WTC11 (cell line): Measurements from ENCODE around the gene BOC. TPM values are rescaled to one million over a fixed set of nuclear protein-coding genes. Genes with fewer than 3 reads are reported as not detected.

ENCODE experiments used
- ATAC-seq: fragments of 200-7000 bp; cut with Tn5 transposase; 2 replicates; pipeline ENCODE4 v1.10.0; 2021; ENCODE audit warnings: mild to moderate bottlenecking, moderate library complexity
- CTCF ChIA-PET: fragments of 300-600 bp; sonication (Branson Sonifier 250); formaldehyde crosslinking; loops from one replicate; lab custom pipeline; 2021; ENCODE audit warnings: antibody characterized with exemption; lab: Charles Lee
- POLR2A ChIA-PET: fragments of 350-600 bp; sonication (Branson Sonifier 250); formaldehyde crosslinking; loops from one replicate; lab custom pipeline; 2021; ENCODE audit warnings: antibody characterized with exemption; lab: Charles Lee
- DNase-seq: peaks from one replicate; pipeline ENCODE4 v3.0.0; 2021; ENCODE audit warnings: low spot score
- H3K27ac Mint-ChIP-seq: 2 replicates; pipeline ENCODE4 v1.8.0; 2021; ENCODE audit warnings: mixed read lengths
- H3K27me3 Mint-ChIP-seq: 2 replicates; pipeline ENCODE4 v1.8.0; 2021; ENCODE audit warnings: low read depth, mild to moderate bottlenecking, moderate library complexity, mixed read lengths
- H3K36me3 Mint-ChIP-seq: 2 replicates; pipeline ENCODE4 v1.8.0; 2021; ENCODE audit warnings: mixed read lengths
- H3K4me1 Mint-ChIP-seq: 2 replicates; pipeline ENCODE4 v1.8.0; 2022; ENCODE audit warnings: mixed read lengths
- H3K4me3 Mint-ChIP-seq: 2 replicates; pipeline ENCODE4 v1.8.0; 2021; ENCODE audit warnings: mild to moderate bottlenecking, moderate library complexity, mixed read lengths
- H3K9me3 Mint-ChIP-seq: 2 replicates; pipeline ENCODE4 v1.8.0; 2021; ENCODE audit warnings: mixed read lengths
- CBFB ChIP-seq: sonication (generic); formaldehyde crosslinking; IDR thresholded peaks from 2 replicates; pipeline ENCODE4 v1.8.1; 2022; ENCODE audit warnings: mild to moderate bottlenecking, low read depth, missing genetic modification reagents
- CREM ChIP-seq: sonication (generic); formaldehyde crosslinking; IDR thresholded peaks from 2 replicates; pipeline ENCODE4 v1.8.1; 2022; ENCODE audit warnings: mild to moderate bottlenecking, missing genetic modification reagents, moderate library complexity
- ELF4 ChIP-seq: sonication (generic); formaldehyde crosslinking; IDR thresholded peaks from 2 replicates; pipeline ENCODE4 v1.8.1; 2022; ENCODE audit warnings: low read depth, mild to moderate bottlenecking, moderate library complexity, missing genetic modification reagents
- GTF2I ChIP-seq: fragments of 250-450 bp; sonication (Bioruptor Pico); conservative IDR thresholded peaks from 2 replicates; pipeline ENCODE4 v1.4.0; 2021; ENCODE audit warnings: mild to moderate bottlenecking
- IRF2 ChIP-seq: sonication (generic); formaldehyde crosslinking; IDR thresholded peaks from 2 replicates; pipeline ENCODE4 v1.8.0; 2022; ENCODE audit warnings: low read depth, missing genetic modification reagents, borderline replicate concordance
- JAZF1 ChIP-seq: fragments of 250-450 bp; sonication (Bioruptor Pico); IDR thresholded peaks from 2 replicates; pipeline ENCODE4 v1.9.0; 2021; ENCODE audit warnings: moderate library complexity, mild to moderate bottlenecking, inconsistent platforms
- NFATC4 ChIP-seq: fragments of 250-450 bp; sonication (Bioruptor Pico); IDR thresholded peaks from 2 replicates; pipeline ENCODE4 v1.9.0; 2021; ENCODE audit warnings: mild to moderate bottlenecking
- NR3C1 ChIP-seq: sonication (generic); formaldehyde crosslinking; conservative IDR thresholded peaks from 2 replicates; pipeline ENCODE4 v1.8.1; 2023; ENCODE audit warnings: low read depth, mild to moderate bottlenecking, missing genetic modification reagents
- OVOL2 ChIP-seq: fragments of 250-450 bp; sonication (Bioruptor Pico); IDR thresholded peaks from 2 replicates; pipeline ENCODE4 v1.9.0; 2021; ENCODE audit warnings: mild to moderate bottlenecking, borderline replicate concordance
- SMAD3 ChIP-seq: sonication (generic); formaldehyde crosslinking; IDR thresholded peaks from 2 replicates; pipeline ENCODE4 v1.8.0; 2022; ENCODE audit warnings: missing genetic modification reagents, mild to moderate bottlenecking, borderline replicate concordance
- SP1 ChIP-seq: sonication (generic); formaldehyde crosslinking; conservative IDR thresholded peaks from 2 replicates; pipeline ENCODE4 v1.8.1; 2022; ENCODE audit warnings: missing genetic modification reagents
- TCF7 ChIP-seq: sonication (generic); formaldehyde crosslinking; IDR thresholded peaks from 2 replicates; pipeline ENCODE4 v1.8.0; 2022; ENCODE audit warnings: mild to moderate bottlenecking, low read depth, missing genetic modification reagents, moderate library complexity
- TP53 ChIP-seq: sonication (generic); formaldehyde crosslinking; IDR thresholded peaks from 2 replicates; pipeline ENCODE4 v1.8.1; 2023; ENCODE audit warnings: mild to moderate bottlenecking, missing genetic modification reagents
- ZNF121 ChIP-seq: sonication (generic); formaldehyde crosslinking; IDR thresholded peaks from 2 replicates; pipeline ENCODE4 v1.8.0; 2023; ENCODE audit warnings: missing genetic modification reagents
- ZNF317 ChIP-seq: sonication (generic); formaldehyde crosslinking; IDR thresholded peaks from 2 replicates; pipeline ENCODE4 v1.8.1; 2023; ENCODE audit warnings: low read depth, mild to moderate bottlenecking, moderate library complexity, missing genetic modification reagents, borderline replicate concordance
- total RNA-seq: library from RNA; stranded (reverse); gene quantifications from 3 replicates; pipeline ENCODE4 v1.2.3, GENCODE V29; 2021
- TF ChIP-seq, protein P1 (sequence below): fragments of 250-450 bp; sonication (Bioruptor Pico); IDR thresholded peaks from 2 replicates; pipeline ENCODE4 v1.9.0; 2021; ENCODE audit warnings: mild to moderate bottlenecking, borderline replicate concordance
- TF ChIP-seq, protein P2 (sequence below): sonication (generic); formaldehyde crosslinking; conservative IDR thresholded peaks from 2 replicates; pipeline ENCODE4 v1.8.1; 2023; ENCODE audit warnings: mild to moderate bottlenecking, low read depth, missing genetic modification reagents, moderate library complexity
- TF ChIP-seq, protein P3 (sequence below): fragments of 250-450 bp; sonication (Bioruptor Pico); IDR thresholded peaks from 2 replicates; pipeline ENCODE4 v1.9.0; 2021; ENCODE audit warnings: mild to moderate bottlenecking
- TF ChIP-seq, protein P4 (sequence below): sonication (generic); formaldehyde crosslinking; IDR thresholded peaks from 2 replicates; pipeline ENCODE4 v1.8.1; 2023; ENCODE audit warnings: mild to moderate bottlenecking, moderate library complexity, missing genetic modification reagents
- TF ChIP-seq, protein P5 (sequence below): fragments of 250-450 bp; sonication (Bioruptor Pico); IDR thresholded peaks from 2 replicates; pipeline ENCODE4 v1.8.0; 2021; ENCODE audit warnings: mild to moderate bottlenecking
- TF ChIP-seq, protein P6 (sequence below): sonication (generic); formaldehyde crosslinking; IDR thresholded peaks from 2 replicates; pipeline ENCODE4 v1.8.0; 2022; ENCODE audit warnings: mild to moderate bottlenecking, missing genetic modification reagents

Gene BOC
- total RNA-seq, 1 experiment from 2014 or later, result 8.0 TPM

DNA sequence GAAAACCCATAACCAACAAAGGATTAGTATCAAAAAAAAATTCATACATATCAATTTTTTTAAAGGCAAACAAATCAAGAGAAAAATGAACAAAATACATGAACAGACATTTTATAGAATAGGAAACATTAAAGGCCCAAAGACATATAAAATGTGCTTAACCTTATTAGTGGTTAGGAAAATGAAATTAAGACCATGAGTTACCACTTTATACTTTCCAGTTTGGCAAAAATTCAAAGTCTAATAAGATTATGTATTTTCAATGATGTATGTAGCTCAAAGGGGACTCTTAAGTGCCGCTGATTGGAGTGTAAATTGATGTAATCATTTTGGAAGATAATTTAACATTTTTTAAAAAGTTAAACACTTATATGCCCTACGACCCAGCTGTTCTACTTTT, 89.2 kb downstream of the BOC start (continued):
- TF ChIP-seq, protein P1, sequence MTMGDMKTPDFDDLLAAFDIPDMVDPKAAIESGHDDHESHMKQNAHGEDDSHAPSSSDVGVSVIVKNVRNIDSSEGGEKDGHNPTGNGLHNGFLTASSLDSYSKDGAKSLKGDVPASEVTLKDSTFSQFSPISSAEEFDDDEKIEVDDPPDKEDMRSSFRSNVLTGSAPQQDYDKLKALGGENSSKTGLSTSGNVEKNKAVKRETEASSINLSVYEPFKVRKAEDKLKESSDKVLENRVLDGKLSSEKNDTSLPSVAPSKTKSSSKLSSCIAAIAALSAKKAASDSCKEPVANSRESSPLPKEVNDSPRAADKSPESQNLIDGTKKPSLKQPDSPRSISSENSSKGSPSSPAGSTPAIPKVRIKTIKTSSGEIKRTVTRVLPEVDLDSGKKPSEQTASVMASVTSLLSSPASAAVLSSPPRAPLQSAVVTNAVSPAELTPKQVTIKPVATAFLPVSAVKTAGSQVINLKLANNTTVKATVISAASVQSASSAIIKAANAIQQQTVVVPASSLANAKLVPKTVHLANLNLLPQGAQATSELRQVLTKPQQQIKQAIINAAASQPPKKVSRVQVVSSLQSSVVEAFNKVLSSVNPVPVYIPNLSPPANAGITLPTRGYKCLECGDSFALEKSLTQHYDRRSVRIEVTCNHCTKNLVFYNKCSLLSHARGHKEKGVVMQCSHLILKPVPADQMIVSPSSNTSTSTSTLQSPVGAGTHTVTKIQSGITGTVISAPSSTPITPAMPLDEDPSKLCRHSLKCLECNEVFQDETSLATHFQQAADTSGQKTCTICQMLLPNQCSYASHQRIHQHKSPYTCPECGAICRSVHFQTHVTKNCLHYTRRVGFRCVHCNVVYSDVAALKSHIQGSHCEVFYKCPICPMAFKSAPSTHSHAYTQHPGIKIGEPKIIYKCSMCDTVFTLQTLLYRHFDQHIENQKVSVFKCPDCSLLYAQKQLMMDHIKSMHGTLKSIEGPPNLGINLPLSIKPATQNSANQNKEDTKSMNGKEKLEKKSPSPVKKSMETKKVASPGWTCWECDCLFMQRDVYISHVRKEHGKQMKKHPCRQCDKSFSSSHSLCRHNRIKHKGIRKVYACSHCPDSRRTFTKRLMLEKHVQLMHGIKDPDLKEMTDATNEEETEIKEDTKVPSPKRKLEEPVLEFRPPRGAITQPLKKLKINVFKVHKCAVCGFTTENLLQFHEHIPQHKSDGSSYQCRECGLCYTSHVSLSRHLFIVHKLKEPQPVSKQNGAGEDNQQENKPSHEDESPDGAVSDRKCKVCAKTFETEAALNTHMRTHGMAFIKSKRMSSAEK (CRISPR knock-in tag), result no peak

DNA sequence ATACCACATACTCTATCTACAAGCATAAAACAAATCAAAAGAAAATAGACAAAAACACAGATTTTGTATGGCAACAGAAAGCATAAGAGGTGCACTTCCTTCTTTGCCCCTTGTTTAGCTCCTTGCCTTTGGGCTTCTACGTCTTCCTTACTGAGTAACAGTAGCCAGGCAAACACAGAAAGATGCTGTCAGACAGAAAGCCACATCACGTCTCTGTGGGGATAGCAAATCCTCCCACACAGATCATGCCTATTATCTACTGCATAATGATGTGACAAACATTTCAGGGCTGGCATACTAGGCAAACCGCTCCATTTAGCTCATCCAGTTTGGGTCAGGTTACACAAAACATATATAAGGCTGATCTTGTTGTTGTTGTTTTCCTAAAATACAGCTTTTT, 92.7 kb downstream of the BOC start:
- Mint-ChIP-seq H3K4me1 (0 out of 2 replicates have a peak, but pooled peaks cover 6% of the 10 kb centered on the region), H3K4me3 (no peak overlapping the region)
- no peak for DNase-seq
- CTCF ChIA-PET, result interaction anchor here (0.9 to 2.3 kb wide), 4 partner anchors 11 to 273 kb away, joined by 3 to 25 read pairs (median 4); no protein-coding TSS in a partner anchor
- TF ChIP-seq JAZF1 (CRISPR knock-in tag) (no peak), SMAD3 (no peak), SP1 (CRISPR knock-in tag) (no peak)
- TF ChIP-seq, protein P2, sequence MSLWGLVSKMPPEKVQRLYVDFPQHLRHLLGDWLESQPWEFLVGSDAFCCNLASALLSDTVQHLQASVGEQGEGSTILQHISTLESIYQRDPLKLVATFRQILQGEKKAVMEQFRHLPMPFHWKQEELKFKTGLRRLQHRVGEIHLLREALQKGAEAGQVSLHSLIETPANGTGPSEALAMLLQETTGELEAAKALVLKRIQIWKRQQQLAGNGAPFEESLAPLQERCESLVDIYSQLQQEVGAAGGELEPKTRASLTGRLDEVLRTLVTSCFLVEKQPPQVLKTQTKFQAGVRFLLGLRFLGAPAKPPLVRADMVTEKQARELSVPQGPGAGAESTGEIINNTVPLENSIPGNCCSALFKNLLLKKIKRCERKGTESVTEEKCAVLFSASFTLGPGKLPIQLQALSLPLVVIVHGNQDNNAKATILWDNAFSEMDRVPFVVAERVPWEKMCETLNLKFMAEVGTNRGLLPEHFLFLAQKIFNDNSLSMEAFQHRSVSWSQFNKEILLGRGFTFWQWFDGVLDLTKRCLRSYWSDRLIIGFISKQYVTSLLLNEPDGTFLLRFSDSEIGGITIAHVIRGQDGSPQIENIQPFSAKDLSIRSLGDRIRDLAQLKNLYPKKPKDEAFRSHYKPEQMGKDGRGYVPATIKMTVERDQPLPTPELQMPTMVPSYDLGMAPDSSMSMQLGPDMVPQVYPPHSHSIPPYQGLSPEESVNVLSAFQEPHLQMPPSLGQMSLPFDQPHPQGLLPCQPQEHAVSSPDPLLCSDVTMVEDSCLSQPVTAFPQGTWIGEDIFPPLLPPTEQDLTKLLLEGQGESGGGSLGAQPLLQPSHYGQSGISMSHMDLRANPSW (CRISPR knock-in tag), result no peak
- TF ChIP-seq, all 79 proteins: peak for 0
- H3K36me3 Mint-ChIP-seq, result no peaks in the 10 kb centered on the region
- no peaks in the 10 kb centered on the region; the same call in 1 of the 2 replicates for H3K27me3 Mint-ChIP-seq
- H3K27ac Mint-ChIP-seq, result no peak overlapping the region
- POLR2A ChIA-PET, result no interaction called here
- peaks cover 3% of the 10 kb centered on the region; the same call in 1 of the 2 replicates for H3K9me3 Mint-ChIP-seq
- ATAC-seq, result no peak

DNA sequence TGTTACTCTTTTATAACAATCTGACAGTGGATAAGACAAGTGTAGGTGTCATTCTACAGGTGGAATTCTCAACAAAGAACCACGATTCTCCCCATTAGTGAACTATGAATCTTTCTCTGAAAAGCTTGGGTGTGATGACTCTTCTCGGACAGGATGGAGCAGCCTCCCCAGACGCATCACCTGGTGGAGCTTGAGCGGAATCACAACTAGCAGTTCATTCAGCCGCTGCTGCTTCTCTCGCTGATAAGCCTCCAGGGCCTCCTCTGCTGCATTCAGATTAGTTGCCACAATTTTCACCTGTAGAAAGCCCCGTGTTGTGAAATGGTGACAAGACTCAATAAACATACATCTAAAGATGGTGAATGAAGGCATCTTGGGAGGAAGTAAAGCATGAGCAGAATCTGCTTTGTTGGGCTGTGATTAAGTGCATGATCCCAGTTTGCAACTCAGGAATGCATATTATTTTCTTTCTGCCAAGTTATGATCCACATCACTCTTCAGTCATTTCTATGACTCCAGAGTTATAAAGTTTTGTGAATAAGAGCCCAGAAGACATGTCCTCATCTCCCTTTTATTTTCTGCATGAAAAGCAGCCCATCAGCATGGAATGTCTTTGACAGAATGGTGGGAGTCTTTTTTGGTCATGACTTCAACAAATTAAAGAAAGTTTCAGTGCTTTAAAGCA, 93.6 kb downstream of the BOC start:
- CTCF ChIA-PET, result interaction anchor here (0.6 to 2.3 kb wide), 4 partner anchors 16 to 47 kb away, joined by 3 to 25 read pairs (median 3); no protein-coding TSS in a partner anchor
- DNase-seq, result peak; percentile 38
- H3K4me1 Mint-ChIP-seq, result 0 out of 2 replicates have a peak, but pooled peaks cover 6% of the 10 kb centered on the region
- TF ChIP-seq ELF4 (CRISPR knock-in tag), result no peak
- no peak for TF ChIP-seq NFATC4 (CRISPR knock-in tag)
- TF ChIP-seq SP1 (CRISPR knock-in tag), result no peak
- no peak for TF ChIP-seq IRF2 (CRISPR knock-in tag)
- TF ChIP-seq, protein P3, sequence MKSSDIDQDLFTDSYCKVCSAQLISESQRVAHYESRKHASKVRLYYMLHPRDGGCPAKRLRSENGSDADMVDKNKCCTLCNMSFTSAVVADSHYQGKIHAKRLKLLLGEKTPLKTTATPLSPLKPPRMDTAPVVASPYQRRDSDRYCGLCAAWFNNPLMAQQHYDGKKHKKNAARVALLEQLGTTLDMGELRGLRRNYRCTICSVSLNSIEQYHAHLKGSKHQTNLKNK, result no peak
- TF ChIP-seq OVOL2, result no peak
- no peak for TF ChIP-seq TP53
- TF ChIP-seq, protein P4, sequence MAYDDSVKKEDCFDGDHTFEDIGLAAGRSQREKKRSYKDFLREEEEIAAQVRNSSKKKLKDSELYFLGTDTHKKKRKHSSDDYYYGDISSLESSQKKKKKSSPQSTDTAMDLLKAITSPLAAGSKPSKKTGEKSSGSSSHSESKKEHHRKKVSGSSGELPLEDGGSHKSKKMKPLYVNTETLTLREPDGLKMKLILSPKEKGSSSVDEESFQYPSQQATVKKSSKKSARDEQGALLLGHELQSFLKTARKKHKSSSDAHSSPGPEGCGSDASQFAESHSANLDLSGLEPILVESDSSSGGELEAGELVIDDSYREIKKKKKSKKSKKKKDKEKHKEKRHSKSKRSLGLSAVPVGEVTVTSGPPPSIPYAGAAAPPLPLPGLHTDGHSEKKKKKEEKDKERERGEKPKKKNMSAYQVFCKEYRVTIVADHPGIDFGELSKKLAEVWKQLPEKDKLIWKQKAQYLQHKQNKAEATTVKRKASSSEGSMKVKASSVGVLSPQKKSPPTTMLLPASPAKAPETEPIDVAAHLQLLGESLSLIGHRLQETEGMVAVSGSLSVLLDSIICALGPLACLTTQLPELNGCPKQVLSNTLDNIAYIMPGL, result no peak
- TF ChIP-seq, protein P5, sequence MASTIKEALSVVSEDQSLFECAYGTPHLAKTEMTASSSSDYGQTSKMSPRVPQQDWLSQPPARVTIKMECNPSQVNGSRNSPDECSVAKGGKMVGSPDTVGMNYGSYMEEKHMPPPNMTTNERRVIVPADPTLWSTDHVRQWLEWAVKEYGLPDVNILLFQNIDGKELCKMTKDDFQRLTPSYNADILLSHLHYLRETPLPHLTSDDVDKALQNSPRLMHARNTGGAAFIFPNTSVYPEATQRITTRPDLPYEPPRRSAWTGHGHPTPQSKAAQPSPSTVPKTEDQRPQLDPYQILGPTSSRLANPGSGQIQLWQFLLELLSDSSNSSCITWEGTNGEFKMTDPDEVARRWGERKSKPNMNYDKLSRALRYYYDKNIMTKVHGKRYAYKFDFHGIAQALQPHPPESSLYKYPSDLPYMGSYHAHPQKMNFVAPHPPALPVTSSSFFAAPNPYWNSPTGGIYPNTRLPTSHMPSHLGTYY (CRISPR knock-in tag), result no peak
- TF ChIP-seq NR3C1, result no peak
- no peak for TF ChIP-seq SMAD3
- TF ChIP-seq GTF2I (CRISPR knock-in tag), result no peak
- TF ChIP-seq, protein P6, sequence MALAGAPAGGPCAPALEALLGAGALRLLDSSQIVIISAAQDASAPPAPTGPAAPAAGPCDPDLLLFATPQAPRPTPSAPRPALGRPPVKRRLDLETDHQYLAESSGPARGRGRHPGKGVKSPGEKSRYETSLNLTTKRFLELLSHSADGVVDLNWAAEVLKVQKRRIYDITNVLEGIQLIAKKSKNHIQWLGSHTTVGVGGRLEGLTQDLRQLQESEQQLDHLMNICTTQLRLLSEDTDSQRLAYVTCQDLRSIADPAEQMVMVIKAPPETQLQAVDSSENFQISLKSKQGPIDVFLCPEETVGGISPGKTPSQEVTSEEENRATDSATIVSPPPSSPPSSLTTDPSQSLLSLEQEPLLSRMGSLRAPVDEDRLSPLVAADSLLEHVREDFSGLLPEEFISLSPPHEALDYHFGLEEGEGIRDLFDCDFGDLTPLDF (CRISPR knock-in tag), result no peak
- TF ChIP-seq CREM (CRISPR knock-in tag), result no peak
- TF ChIP-seq ZNF317 (CRISPR knock-in tag), result no peak
- no peak for TF ChIP-seq ZNF121 (CRISPR knock-in tag)
- TF ChIP-seq TCF7 (CRISPR knock-in tag), result no peak
- no peak for TF ChIP-seq CBFB

More for the DNA sequence above, 93.6 kb downstream of the BOC start:
- H3K4me3 Mint-ChIP-seq, result no peak overlapping the region
- ATAC-seq, result peak; percentile 95
- H3K27ac Mint-ChIP-seq, result no peak overlapping the region
- H3K36me3 Mint-ChIP-seq, result no peaks in the 10 kb centered on the region
- POLR2A ChIA-PET, result no interaction called here
- H3K27me3 Mint-ChIP-seq, result no peaks in the 10 kb centered on the region; the same call in 1 of the 2 replicates
- H3K9me3 Mint-ChIP-seq, result peaks cover 2% of the 10 kb centered on the region; the same call in 1 of the 2 replicates
